Activated effector memory CD4-positive, alpha-beta T cell treated with Interleukin-2 at 50 U/mL for 16 hours (primary cell): Measurements from ENCODE around the gene PALS2.
A peak's percentile ranks its signal among the peaks of the same experiment; 100 is the strongest.

ENCODE experiments used
- DNase-seq: peaks from one replicate; pipeline ENCODE4 v3.0.0-alpha.2; 2020

PALS2 gene

GRCh38 chr7:24572997-24573553 lies at the start of gene PALS2:
PALS2 (plus strand) TSS chr7:24573452; CDS start chr7:24623668, 50,216 bp downstream.
- DNase-seq, result peak; percentile 76

GRCh38 chr7:24531255-24531654 lies 42.0 kb upstream of the PALS2 start:
- DNase-seq, result no peak

DNA sequence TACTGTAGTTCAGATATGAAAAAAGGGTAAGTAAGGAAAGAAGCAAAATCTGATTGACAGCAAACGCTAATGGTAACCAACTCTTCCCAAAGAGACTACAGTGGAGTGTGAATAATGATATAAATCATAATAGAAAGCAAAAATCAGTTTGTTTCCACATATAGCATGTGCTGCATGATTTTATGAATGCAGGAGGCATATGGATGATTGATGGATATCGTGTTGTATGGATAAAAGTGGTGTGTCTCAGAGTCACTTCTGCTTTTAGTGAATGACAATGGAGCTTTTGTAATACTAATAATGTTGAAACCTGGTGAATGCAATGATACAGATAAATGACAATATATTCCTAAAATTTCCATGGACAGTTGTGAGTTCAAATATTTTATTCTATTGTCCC lies 36.6 kb upstream of the PALS2 start:
- DNase-seq, result no peak

DNA sequence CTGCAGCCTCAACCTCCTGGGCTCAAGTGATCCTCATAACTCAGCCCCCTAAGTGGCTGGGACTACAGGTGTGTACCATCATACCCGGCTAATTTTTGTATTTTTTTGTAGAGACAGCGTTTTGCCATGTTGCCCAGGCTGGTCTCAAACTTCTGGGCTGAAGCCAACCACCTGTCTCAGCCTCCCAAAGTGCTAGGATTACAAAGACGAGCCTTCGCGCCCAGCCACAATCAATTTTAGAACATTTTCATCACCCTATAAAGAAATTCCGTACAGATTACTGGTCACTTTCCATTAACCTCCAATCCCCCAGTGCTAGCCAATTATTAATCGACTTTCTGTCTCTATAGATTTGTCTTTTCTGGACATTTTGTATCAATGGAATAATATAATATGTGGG lies 32.3 kb upstream of the PALS2 start:
- DNase-seq, result no peak

GRCh38 chr7:24545215-24545614 lies 28.0 kb upstream of the PALS2 start:
- DNase-seq, result no peak

DNA sequence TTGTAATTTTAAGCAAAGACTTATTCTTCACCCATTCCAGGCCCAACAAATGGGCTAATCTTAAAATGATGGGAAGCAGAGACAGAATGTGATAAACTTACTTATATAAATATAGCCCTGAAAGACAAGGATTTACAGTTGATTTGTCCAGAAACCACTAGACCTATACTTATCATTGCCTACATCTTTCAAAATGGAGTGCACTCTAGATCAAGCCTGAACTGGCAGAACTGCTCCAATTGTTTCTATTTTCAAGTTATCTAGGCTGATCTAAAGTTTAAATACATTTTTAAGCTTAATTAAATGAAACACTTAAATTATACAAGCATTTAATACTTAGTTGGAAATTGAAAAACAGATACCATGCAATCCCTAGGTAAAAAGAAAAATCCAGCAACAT lies 24.9 kb upstream of the PALS2 start:
- no peak for DNase-seq

GRCh38 chr7:24549991-24550390 lies 23.3 kb upstream of the PALS2 start:
- no peak for DNase-seq

GRCh38 chr7:24555184-24555583 lies 18.1 kb upstream of the PALS2 start:
- no peak for DNase-seq

DNA sequence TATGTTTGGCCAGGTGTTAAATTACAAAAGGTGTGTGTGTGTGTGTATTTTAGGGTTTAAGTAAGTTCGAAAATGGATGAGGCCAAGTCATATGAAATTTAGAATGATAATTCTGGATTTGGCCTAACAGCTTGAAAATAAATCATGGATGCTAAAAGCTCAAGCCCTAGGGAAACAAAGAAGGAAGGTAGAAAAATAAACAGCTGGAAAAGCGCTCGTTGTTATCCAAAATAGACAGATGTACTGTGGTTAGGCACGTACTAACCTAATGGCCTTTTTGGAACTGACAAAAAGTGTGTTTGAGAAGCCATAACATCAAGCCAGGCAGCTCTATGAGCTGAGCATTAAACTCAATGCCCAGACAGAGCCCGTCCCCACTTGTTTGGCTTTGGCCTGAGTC lies 17.5 kb upstream of the PALS2 start:
- no peak for DNase-seq

DNA sequence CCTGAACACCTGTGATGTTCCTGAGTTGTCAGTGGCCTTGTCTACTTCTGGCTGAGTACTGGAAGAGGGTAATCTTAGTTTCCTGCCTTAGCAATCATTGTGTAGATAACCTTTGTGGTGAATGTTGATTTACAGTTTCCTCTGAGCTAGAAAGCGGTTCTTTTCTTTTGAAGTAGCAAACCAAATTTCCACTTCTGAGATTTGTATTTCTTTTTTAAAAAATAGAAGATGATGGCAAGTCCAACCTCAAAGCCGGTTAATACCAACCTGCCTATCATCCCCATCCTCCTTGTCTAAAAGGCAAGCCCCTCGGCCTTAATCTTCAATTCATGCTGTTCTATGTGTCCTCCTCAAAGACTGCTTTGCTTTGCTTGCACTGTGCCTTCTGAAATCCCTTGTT lies 12.5 kb upstream of the PALS2 start:
- no peak for DNase-seq

DNA sequence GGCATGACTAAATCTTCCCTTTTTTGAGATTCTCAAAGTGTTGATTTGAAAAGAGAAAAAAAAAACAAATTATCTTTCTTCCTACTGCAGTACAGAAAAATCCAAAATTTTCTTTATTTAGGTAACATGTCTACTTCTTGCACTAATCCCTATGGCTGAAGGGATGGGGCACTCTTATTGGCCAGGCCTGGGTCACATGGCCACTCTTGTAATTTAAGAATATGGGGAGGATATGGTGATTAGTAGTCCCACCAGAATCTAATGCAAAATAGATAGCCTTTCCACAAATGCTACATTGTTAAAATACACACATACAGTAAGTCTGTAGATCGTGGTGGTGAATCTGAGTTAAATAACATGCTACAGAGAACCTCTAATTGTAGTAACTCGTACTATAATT lies 7.0 kb upstream of the PALS2 start:
- no peak for DNase-seq

DNA sequence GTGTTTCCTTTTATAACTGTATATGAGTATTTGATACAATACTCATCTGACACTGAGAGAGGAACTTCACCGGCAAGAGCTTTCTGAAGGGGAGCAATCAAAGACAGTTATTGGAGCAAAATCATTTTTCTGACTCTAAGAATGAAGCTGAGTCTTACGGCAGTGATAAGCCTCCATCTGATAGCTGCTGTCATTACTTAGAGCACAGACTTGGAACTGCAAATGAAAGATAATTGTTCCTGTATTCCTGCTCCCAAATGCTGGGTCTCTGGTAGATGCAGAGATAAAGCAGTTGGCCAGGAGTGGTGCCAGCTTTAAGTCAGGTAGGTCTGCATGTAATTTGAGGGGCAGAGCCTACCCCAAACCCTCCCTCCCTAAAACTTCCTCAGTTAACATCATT lies 2.3 kb upstream of the PALS2 start:
- no peak for DNase-seq

DNA sequence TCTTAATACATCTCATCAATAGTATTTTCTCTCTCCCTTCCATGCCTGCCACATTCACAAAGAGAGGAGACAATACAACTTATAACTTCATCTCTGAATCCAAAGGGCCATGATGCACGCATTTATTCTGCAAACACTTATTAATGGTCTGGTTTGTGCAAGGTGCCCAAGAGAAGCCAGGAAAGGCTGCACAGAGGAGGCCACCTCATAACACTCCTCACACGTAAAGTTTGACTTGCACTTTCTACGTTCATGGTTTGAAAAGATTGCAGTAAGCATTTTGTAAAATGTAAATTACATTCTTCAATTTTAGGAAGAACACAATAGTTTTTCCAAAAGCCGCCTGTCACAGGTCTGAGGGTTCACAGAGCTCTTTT lies 1.2 kb upstream of the PALS2 start:
- DNase-seq, result no peak

GRCh38 chr7:24572393-24572996 lies 757 bp upstream of the PALS2 start:
- peak; percentile 19 for DNase-seq

- DNase-seq, result peak; percentile 7
Observed at GRCh38 chr7:24573554-24574338, 494 bp downstream of the PALS2 start.

DNA sequence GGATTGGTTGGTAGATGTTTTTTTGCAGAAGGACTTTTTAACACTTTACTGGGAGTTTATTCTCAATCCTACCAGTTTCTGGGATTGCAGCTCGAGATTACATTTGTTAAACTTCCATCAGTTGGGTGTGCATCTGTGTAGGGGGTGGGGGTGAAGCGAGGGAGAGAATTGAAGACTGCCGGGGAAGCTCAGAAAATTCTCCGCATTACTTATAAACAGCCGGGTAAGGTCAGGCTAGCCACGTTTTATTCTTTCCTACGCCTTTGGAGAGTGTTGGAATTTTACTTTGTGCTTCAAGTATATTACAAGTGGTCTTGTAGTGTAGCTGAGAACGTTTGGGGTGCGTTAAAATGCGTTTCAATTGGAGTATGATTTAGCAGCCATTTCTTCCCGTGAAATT lies 1.1 kb downstream of the PALS2 start:
- no peak for DNase-seq

DNA sequence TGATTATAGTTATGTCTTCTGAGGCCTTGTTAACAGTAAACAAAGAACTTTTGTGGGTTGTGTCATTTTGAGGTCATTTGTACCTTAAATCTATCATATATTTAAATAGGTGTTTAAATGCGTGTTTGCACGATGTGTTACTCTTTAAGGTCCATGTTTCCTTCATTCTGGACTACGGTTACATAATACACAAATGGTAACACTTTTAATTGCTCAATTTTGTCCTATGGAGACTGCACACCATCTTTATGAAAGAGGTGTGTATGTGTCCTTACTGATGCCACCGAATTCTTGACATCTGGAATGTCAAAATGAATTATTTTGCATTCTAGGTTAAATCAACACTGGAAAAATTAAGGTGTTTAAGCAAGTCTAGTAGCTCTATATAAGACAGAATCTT lies 1.7 kb downstream of the PALS2 start:
- no peak for DNase-seq

DNA sequence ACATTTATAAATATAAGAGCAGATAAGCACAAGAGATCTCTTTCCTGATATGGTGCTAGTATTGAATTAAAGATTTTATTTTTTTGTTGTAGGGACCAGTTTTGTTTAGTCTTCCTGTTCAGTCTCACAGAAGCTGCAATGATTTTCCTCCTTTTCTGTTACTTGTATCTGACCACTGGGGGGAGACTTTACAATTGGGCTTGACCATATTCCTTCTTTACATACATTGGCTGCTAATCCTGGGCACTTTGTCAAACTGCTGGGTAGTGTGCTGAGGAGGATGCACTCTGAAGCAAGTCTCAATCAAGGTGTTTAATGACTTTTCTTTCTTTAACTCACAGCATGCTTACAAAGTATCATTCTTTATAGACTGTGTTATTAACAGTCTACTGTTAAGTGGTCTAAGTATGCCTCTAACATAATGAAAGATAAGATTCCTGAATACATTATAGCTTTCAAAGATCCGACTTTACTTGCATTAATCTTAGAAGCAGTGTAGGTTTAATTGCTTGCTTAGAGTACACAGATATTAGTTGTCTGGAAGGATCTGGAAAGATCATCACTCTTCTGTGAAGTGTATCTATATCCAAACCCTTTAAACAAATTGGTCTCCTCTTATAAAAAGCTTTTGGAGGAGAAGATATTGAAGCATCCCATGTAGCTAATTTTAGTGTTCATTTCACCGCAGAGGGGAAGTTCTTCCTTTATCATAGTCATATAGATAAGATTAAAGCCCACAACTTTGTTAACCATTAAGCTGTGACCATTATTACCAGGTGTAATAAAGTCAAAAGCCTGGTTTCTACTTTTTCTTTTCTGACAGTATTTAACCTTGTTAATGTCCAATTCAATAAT lies 3.1 kb downstream of the PALS2 start:
- no peak for DNase-seq

DNA sequence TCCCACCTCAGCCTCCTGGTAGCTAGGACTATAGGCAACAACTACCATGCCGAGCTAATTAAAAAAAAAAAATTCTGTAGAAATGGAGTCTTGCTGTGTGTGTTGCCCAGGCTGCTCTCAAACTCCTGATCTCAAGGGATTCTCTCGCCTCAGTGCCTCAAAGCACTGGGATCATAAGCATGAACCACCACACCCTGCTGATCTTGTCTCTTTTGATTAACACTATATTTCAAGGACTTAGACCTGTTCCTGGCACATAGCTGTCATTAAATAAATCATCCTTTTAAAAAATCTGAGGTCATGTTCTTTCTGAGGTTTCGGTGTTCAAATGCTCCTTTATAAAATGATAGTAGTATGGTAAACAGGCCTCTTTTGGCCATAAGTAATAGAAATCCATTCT lies 4.8 kb downstream of the PALS2 start:
- DNase-seq, result no peak

DNA sequence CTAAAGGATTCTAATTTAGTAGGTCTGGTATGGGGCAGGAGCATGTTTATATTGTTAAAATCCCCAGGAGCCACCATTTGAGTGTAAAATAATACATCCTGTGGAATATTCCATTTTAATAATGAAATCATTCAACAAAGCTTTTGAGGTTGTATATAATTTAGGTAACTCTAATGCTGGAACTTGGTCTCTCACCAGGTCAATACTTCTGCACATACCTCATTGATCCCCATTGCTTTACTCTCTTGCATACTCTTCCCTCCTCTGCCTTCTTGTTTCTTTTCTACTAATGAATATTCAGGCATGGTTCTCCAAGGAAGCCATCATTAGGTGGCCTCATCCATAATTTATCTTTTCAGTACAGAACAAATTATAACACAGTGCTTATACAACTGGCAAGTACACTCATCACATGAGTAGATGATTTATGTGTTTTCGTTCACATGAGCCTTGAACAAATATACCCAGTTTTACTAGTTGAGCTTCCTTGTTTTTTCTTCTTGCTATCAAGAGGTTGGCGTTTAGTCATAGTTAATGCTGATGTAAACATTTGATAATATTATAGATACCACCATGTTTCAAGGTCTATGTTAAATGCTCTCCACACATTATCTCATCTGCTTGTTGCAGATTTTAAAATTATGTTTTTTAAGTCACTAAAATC lies 7.2 kb downstream of the PALS2 start:
- no peak for DNase-seq

- no peak for DNase-seq
Observed at GRCh38 chr7:24582166-24582565, 8.9 kb downstream of the PALS2 start.

DNA sequence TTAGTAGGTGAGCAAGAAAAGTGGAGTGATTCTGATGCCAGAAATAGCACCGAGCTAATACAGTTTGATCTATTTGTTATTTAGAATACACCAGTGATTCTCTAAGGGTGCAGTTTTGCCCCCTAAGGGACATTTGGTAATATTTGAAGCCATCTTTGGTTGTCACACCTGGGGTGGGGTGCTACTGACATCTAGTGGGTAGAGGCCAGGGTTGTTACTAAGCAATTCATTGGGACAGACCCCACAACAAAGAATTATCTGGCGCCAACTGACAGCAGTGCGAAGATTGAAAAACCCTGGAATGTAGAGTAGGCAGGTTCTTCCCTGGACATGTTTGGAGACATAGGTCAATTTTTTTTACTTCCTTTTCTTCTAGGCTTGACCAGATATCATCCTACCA lies 14.6 kb downstream of the PALS2 start:
- DNase-seq, result peak; percentile 14

- DNase-seq, result no peak
Observed at GRCh38 chr7:24591152-24591551, 17.9 kb downstream of the PALS2 start.
